ENCODE results near the gene UTP15. TPM values are rescaled to one million over a fixed set of nuclear protein-coding genes. Genes with fewer than 3 reads are reported as not detected.

Gene UTP15
- polyA plus RNA-seq, 3 donors from 2014 or later = 1.5 to 7.8 (median 4.1) TPM

DNA sequence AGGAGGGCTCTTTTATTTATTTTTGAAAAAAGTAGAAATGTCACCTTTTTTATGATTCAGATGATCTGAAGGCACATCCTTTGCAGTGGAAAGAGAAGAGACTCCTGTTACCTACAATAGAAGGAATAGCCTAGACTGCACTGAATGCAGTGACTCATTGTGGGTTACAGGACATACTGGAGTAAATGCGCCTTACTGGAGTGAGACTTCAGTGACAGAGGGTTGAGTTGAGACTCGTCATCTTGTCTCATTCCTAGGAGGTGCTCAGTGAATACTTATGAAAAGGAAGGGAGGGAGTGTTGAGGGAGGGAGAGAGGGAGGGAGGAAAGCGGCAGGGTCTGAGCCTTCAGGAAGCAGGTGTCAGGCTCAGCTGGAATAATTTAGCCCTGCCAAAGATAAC is 25.4 kb upstream of the UTP15 start:
- DNase-seq = no peak
- H3K36me3 Mint-ChIP-seq = peaks cover 0 to 2% (median 0%) of the 10 kb centered on the region in 3 donors
- no peak overlapping the region for H3K27ac Mint-ChIP-seq
- H3K4me3 Mint-ChIP-seq = no peak overlapping the region
- H3K9me3 Mint-ChIP-seq = no peaks in the 10 kb centered on the region
- peaks cover 2 to 8% (median 8%) of the 10 kb centered on the region in 3 donors for H3K27me3 Mint-ChIP-seq (ENCODE audit: low read depth in 3 of 3)
- no peaks in the 10 kb centered on the region for H3K4me1 Mint-ChIP-seq

DNA sequence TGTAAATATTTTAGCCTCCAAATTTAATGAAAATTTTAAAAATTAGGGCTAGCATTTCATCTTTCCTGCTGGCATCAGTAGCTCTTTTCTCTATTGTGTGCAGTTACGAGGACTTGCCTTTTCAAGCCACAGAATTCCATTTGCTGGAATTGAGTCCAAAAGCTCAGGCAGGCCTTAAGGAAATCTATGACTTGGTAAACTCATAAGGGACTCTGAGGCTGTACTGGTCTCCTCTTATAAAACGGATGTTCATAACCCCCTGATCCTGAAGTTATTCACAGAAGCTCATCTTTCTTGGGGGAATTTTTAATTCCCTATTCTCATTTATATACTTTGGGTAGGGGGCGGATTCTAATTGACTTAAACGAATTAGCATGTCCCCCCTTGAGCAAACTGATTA is 23.5 kb upstream of the UTP15 start:
- peaks cover 2 to 8% (median 8%) of the 10 kb centered on the region in 3 donors for H3K27me3 Mint-ChIP-seq (ENCODE audit: low read depth in 3 of 3)
- no peak for DNase-seq
- no peaks in the 10 kb centered on the region for H3K36me3 Mint-ChIP-seq
- H3K4me1 Mint-ChIP-seq = no peaks in the 10 kb centered on the region
- no peak overlapping the region for H3K27ac Mint-ChIP-seq
- no peak overlapping the region for H3K4me3 Mint-ChIP-seq
- H3K9me3 Mint-ChIP-seq = no peaks in the 10 kb centered on the region

DNA sequence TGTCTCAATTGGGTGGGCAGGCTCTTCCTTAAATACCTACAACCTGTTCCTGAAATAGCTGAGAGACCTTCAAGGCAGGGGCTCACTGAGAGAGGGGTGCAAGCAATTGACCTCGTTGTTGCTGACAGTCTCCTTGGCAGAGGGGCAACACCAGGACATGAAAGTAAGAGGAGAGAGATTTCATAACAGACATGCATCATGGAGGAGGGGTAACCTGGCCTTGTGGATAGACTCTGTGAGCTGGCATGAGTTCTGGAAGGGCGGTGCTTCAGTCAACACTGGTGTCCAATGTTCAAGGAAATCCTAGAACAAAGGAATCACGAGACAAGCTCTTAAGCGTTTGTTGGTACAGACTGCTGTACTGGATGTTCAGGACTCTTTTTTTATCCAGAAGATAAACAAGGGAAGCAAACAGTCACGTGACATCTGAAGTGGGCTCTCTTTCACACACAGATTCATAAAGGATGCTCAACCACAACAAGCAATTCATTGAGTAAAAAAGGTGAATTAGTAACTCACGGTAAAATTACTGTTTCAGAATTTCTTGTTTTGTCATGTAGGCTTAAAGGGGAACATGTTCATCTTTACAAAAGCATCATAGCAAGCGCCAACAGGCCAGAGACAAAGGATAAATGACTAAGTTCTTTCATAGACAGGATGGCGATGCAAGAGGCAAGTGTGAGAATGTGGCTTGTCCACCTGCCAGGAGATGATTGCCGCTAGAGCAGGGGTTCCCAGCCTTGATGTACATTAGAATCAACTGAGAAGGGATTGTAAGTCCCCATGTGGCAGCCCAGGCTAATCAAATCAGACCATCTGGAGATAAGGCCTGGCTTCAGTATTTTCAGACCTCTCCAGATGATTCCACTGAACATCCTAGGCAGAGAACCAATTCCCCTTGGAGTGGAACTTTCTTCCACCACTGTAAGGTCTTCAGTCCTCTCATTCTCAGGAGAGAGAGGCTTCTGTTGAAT is 20.8 kb upstream of the UTP15 start:
- H3K4me1 Mint-ChIP-seq = no peaks in the 10 kb centered on the region
- no peak for DNase-seq
- H3K4me3 Mint-ChIP-seq = no peak overlapping the region
- H3K36me3 Mint-ChIP-seq = no peaks in the 10 kb centered on the region
- H3K9me3 Mint-ChIP-seq = no peaks in the 10 kb centered on the region
- H3K27ac Mint-ChIP-seq = no peak overlapping the region
- H3K27me3 Mint-ChIP-seq (ENCODE audit: low read depth in 3 of 3) = peaks cover 2 to 12% (median 8%) of the 10 kb centered on the region in 3 donors

DNA sequence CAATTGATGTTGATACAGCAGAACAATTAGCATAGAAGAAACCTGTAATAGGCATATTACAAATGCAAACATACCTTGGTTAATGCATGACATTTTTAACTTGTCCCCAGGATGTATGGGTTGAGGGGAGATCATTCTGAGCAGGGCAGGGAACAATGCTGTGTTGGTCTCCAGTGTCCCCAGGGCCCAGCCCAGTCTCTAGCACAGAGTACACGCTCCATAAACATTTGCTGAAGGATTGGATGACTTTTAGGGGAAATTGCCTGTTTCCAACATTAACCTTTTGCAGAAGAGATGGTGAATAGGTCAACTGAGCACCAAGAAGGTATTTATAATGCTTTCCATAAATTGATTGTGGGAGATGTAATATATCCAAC is 20.2 kb upstream of the UTP15 start:
- H3K9me3 Mint-ChIP-seq = no peaks in the 10 kb centered on the region
- peaks cover 2 to 12% (median 8%) of the 10 kb centered on the region in 3 donors for H3K27me3 Mint-ChIP-seq (ENCODE audit: low read depth in 3 of 3)
- no peak overlapping the region for H3K4me3 Mint-ChIP-seq
- no peak for DNase-seq
- no peaks in the 10 kb centered on the region for H3K4me1 Mint-ChIP-seq
- H3K36me3 Mint-ChIP-seq = peaks cover 0 to 2% (median 0%) of the 10 kb centered on the region in 3 donors
- no peak overlapping the region for H3K27ac Mint-ChIP-seq

DNA sequence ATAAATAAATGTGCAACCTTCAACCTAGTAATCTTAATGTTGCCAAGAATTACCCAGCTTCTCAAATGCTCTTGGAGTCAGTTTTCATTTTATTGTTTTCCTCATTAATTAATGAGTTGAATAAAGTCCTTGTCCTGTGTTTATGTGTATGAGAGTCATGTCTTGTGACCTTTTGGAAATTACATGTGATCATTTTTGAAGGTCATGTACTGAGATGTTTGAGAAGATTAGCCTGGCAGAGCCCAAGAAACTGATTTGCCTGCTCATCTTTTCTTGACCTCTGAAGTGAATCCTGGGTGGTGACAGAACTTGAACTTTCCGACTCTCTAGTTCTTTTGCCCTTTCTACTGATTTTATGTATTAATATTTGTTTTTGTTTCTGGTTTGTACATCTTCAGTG is 15.5 kb upstream of the UTP15 start:
- H3K27me3 Mint-ChIP-seq (ENCODE audit: low read depth in 3 of 3) = peaks cover 0 to 4% (median 0%) of the 10 kb centered on the region in 3 donors
- H3K9me3 Mint-ChIP-seq = no peaks in the 10 kb centered on the region
- H3K36me3 Mint-ChIP-seq = peaks cover 4 to 30% (median 7%) of the 10 kb centered on the region in 3 donors
- no peak overlapping the region for H3K27ac Mint-ChIP-seq
- H3K4me1 Mint-ChIP-seq = no peaks in the 10 kb centered on the region
- no peak overlapping the region for H3K4me3 Mint-ChIP-seq
- DNase-seq = no peak

DNA sequence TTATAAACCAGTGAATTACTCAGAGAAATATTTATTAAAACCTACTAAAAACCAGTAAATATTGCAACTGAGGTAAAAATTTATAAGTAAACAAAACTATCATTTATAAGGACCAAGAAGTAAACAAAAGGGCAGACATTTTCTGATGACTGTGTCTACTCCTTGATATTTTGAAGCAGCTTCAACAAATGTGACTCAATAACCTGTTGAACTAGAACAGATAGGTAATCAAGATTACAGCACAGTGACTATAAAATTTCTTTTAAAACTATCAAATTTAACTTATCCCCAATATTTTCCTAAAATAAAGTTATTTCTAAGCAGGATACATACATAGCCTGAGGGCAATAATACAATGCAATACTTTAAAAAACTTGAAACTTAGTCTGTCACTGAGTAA is 12.9 kb upstream of the UTP15 start:
- peaks cover 0 to 4% (median 0%) of the 10 kb centered on the region in 3 donors for H3K27me3 Mint-ChIP-seq (ENCODE audit: low read depth in 3 of 3)

DNA sequence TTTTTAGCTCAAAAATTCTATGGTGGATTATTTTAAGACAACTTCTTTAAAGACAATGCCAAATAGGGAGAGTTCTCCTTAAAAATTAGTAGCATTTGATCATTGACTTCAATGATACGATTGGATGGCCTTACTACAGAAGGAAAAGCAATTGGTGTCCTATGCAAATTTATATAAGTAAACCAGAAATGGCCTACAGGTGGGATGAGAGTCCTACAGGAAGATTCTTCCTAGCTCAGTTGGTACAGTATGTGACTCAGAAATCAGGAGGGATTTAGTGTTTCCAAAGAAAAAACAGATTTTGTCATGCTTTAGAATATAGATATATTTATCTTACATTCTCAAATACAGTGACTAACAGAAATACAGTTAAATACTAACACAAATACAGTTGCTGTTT is 6.6 kb upstream of the UTP15 start:
- no peaks in the 10 kb centered on the region for H3K9me3 Mint-ChIP-seq
- H3K36me3 Mint-ChIP-seq = peaks cover 12 to 40% (median 23%) of the 10 kb centered on the region in 3 donors
- no peak for DNase-seq
- peaks cover 25 to 26% of the 10 kb centered on the region in 2 donors for H3K4me1 Mint-ChIP-seq
- no peak overlapping the region for H3K4me3 Mint-ChIP-seq
- peak overlapping the region in 1 of 6 donors; percentile 3 for H3K27ac Mint-ChIP-seq
- no peaks in the 10 kb centered on the region for H3K27me3 Mint-ChIP-seq (ENCODE audit: low read depth in 3 of 3)

More for the DNA sequence above, 12.9 kb upstream of the UTP15 start:
- no peak for DNase-seq
- H3K27ac Mint-ChIP-seq = no peak overlapping the region
- no peak overlapping the region for H3K4me3 Mint-ChIP-seq
- H3K4me1 Mint-ChIP-seq = no peaks in the 10 kb centered on the region
- H3K9me3 Mint-ChIP-seq = no peaks in the 10 kb centered on the region
- peaks cover 6 to 47% (median 7%) of the 10 kb centered on the region in 3 donors for H3K36me3 Mint-ChIP-seq

DNA sequence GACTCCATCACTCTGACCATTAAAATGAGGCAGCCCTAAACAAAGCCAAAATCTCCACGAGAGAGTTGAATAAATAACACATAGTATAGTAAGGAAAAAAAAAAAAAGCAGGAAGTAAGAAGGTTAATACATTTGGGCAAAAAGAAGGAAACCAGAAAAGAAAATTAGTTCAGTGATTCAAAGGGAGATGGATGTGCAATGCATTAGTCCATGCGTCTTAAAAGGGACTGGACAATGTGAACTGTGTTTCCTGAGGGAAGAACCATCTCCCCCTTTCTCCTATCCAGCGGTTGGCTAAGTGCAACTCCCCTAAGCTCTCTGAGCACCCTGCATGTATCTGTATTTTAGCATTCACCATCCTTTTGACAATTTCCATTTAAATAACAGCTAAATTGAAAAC is 1.5 kb upstream of the UTP15 start:
- peaks cover 45 to 64% of the 10 kb centered on the region in 2 donors for H3K4me1 Mint-ChIP-seq

DNA sequence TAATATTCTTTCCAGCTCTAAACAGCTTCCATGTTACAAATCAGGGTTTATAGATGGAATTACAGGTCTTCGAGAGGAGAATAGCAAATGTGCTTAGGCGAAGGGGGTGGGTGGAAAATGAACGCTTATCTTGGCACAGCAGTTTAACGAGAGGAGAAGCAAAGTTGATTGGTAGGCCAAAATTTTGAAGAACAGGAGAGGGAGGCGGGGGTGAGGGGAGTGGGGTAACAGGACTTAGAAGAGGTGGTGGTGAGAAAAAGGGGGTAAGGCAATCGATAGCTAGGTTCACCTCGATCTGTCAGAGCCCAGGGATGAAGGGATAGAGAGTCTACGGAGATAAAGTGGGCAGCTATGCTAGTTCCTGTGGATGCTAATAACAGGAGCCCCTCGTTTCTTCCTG is 868 bp upstream of the UTP15 start:
- H3K27ac Mint-ChIP-seq = peak overlapping the region; percentile 96 to 100 (median 99)
- H3K4me1 Mint-ChIP-seq = peaks cover 45 to 64% of the 10 kb centered on the region in 2 donors
- peaks cover 8 to 13% (median 13%) of the 10 kb centered on the region in 3 donors for H3K36me3 Mint-ChIP-seq
- H3K27me3 Mint-ChIP-seq (ENCODE audit: low read depth in 3 of 3) = peaks cover 5 to 8% (median 8%) of the 10 kb centered on the region in 3 donors
- no peak for DNase-seq
- no peaks in the 10 kb centered on the region for H3K9me3 Mint-ChIP-seq
- peak overlapping the region; percentile 96 to 100 (median 98) for H3K4me3 Mint-ChIP-seq

More for the DNA sequence above, 1.5 kb upstream of the UTP15 start:
- Mint-ChIP-seq H3K36me3 (peaks cover 9 to 14% (median 13%) of the 10 kb centered on the region in 3 donors), H3K27me3 (ENCODE audit: low read depth in 3 of 3) (peaks cover 5 to 8% (median 8%) of the 10 kb centered on the region in 3 donors), H3K4me3 (peak overlapping the region; percentile 96 to 100 (median 98)), H3K27ac (peak overlapping the region; percentile 96 to 100 (median 99)), H3K9me3 (no peaks in the 10 kb centered on the region)
- DNase-seq = no peak

DNA sequence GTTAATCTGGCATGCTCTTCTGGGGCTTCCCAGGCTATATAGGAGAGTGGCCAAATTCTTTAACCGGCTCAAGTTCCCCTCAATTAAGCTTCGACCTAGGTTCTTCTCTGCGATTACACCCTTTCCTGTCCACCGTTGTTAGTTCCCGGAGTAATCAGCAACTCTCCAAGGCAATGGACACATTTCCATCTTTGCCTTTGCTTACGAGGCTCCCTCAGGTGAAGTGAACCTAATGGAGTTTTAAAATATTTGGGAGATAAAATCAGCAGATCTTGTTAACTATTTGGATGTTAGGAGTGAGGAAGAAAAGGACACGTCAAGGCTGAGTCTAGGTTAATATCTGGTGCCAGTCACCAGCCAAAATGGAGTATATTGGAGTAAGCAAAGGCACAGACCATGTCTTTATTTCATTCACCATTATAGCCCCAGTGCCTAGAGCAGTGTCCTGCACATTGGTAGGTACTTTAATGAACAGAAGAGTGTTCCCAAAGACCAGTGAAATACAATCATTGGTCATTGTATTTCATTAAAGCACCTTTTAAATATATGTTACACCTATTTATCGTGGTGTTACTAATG is 515 bp downstream of the UTP15 start:
- Mint-ChIP-seq H3K36me3 (peaks cover 2 to 17% (median 12%) of the 10 kb centered on the region in 3 donors), H3K27me3 (ENCODE audit: low read depth in 3 of 3) (peaks cover 5 to 8% (median 8%) of the 10 kb centered on the region in 3 donors), H3K9me3 (no peaks in the 10 kb centered on the region), H3K27ac (peak overlapping the region; percentile 96 to 100 (median 99)), H3K4me3 (peak overlapping the region; percentile 96 to 100 (median 98)), H3K4me1 (peaks cover 39 to 57% of the 10 kb centered on the region in 2 donors)
- no peak for DNase-seq

DNA sequence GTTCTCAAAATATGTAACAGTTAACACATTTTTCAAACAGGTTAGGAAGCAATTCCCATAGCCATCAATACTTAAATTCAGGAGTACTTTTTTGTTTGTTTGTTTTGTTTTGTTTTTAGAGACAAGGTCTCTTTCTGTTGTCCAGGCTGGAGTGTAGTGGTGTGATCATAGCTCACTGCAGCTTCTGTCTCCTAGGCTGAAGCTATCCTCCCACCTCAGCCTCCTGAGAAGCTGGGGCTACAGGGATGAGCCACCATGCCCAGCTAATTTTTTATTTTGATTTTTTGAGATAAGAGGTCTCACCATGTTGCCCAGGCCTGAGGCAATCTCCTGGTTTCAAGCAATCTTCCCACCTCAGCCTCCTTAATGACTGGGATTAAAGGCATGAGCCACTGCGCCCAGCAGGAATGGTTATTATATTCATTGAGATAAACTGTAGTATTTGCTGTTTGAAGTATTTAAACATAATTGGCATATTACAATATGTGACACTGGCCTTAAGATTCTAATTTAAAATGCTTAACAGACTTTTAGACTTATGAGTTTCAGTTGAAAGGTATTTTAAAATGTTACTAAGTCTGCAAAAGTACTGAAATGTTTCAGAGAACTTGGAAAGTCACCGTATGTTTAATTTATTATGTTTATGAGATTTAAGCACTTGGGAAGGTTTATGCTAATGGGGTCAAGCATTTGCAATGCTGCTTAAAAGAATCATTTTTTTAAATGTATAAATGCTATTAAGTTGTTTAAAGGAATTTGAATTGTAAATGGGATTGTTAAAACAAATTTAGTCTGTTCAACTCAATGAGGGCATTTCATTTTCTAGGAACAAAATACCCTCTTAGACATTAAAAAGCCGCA is 17.0 kb downstream of the UTP15 start:
- Mint-ChIP-seq H3K4me1 (no peaks in the 10 kb centered on the region), H3K27ac (no peak overlapping the region), H3K27me3 (ENCODE audit: low read depth in 3 of 3) (peaks cover 0 to 1% (median under 1%) of the 10 kb centered on the region in 3 donors), H3K9me3 (no peaks in the 10 kb centered on the region), H3K4me3 (no peak overlapping the region), H3K36me3 (peaks cover 19 to 28% (median 21%) of the 10 kb centered on the region in 3 donors)
- DNase-seq = no peak

DNA sequence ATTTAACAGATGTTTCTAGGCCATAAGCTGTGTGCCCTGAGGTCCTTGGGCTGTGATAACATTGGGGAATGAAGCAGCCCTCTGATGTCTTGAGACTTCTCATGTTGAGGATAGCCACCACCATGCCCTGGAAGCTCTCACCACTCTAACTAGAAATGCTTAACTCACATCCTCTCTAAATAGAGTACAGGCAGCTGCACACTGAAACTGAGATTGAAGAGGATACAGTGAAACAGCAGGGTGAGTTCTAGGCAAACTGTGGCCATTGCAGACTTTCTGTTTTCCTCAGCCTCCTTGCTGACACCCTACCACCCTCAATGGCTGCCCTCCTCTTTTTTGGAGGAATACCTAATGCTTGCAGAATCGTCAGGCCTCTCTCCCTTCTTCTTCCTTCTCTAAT is 22.4 kb downstream of the UTP15 start:
- Mint-ChIP-seq H3K27ac (no peak overlapping the region), H3K9me3 (no peaks in the 10 kb centered on the region), H3K36me3 (no peaks in the 10 kb centered on the region), H3K27me3 (ENCODE audit: low read depth in 3 of 3) (peaks cover 0 to 2% (median 1%) of the 10 kb centered on the region in 3 donors), H3K4me1 (no peaks in the 10 kb centered on the region), H3K4me3 (no peak overlapping the region)
- no peak for DNase-seq

DNA sequence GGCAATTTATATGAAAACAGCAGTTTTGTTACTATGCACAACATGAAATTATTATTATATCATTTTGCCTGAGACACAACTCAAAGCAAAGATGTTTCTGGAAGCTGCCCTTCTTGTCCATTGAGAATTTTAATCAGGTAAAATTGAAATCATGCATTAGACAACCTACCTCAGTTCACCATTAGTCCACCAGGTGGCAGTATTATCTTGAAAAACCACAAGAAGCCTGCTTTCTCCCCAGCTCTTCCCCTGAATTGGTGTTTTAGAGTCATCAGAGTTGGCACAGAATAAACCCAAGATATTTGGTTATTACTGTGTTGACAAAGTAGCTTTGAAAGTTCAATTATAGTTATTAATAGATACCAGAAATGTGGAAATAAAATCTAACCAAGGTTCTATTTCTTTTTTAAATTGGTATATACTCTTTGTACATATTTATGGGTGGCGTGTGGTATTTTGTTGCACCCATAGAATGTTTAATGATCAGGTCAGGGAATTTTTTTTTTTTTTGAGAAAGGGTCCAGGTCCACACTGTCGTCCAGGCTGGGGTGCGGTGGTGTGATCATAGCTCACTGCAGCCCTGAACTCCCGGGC is 25.7 kb downstream of the UTP15 start:
- no peaks in the 10 kb centered on the region for H3K4me1 Mint-ChIP-seq
- H3K4me3 Mint-ChIP-seq = no peak overlapping the region
- peak; percentile 66 to 74 (median 67) for DNase-seq
- no peak overlapping the region for H3K27ac Mint-ChIP-seq
- no peaks in the 10 kb centered on the region for H3K36me3 Mint-ChIP-seq
- peaks cover 0 to 2% (median 2%) of the 10 kb centered on the region in 3 donors for H3K27me3 Mint-ChIP-seq (ENCODE audit: low read depth in 3 of 3)
- no peaks in the 10 kb centered on the region for H3K9me3 Mint-ChIP-seq

Data from immature natural killer cell (primary cell).